Pons (tissue), 1 donor: ENCODE results near the gene DMBT1.
A peak's percentile ranks its signal among the peaks of the same experiment; 100 is the strongest.

Source experiments
- DNase-seq: peaks from one replicate; pipeline ENCODE4 v3.0.0-alpha.2; 2016; ENCODE audit warnings: low spot score

Gene DMBT1

GRCh38 chr10:122560279-122560804 is at the start of gene DMBT1:
DMBT1 (plus strand) TSS chr10:122560754; CDS start chr10:122560771, 17 bp downstream.
- DNase-seq, result no peak

GRCh38 chr10:122513053-122513452 is 47.5 kb upstream of the DMBT1 start:
- no peak for DNase-seq

GRCh38 chr10:122514045-122514840 is 46.3 kb upstream of the DMBT1 start:
- no peak for DNase-seq

GRCh38 chr10:122515022-122515424 is 45.5 kb upstream of the DMBT1 start:
- peak; percentile 64 for DNase-seq

- no peak for DNase-seq
Observed at GRCh38 chr10:122515588-122516231, 44.8 kb upstream of the DMBT1 start.

- DNase-seq, result no peak
Observed at GRCh38 chr10:122516734-122517133, 43.8 kb upstream of the DMBT1 start.

GRCh38 chr10:122519144-122519543 is 41.4 kb upstream of the DMBT1 start:
- DNase-seq, result no peak

- DNase-seq, result no peak
Observed at GRCh38 chr10:122519873-122520272, 40.7 kb upstream of the DMBT1 start.

- no peak for DNase-seq
Observed at GRCh38 chr10:122521011-122521410, 39.5 kb upstream of the DMBT1 start.

- DNase-seq, result no peak
Observed at GRCh38 chr10:122524811-122525210, 35.7 kb upstream of the DMBT1 start.

GRCh38 chr10:122525788-122526187 is 34.8 kb upstream of the DMBT1 start:
- no peak for DNase-seq

- no peak for DNase-seq
Observed at GRCh38 chr10:122526892-122527291, 33.7 kb upstream of the DMBT1 start.

- no peak for DNase-seq
Observed at GRCh38 chr10:122530177-122530576, 30.4 kb upstream of the DMBT1 start.

- no peak for DNase-seq
Observed at GRCh38 chr10:122531261-122531660, 29.3 kb upstream of the DMBT1 start.

GRCh38 chr10:122531939-122532338 is 28.6 kb upstream of the DMBT1 start:
- DNase-seq, result no peak

- no peak for DNase-seq
Observed at GRCh38 chr10:122532601-122533296, 27.8 kb upstream of the DMBT1 start.

- no peak for DNase-seq
Observed at GRCh38 chr10:122537545-122537944, 23.0 kb upstream of the DMBT1 start.

GRCh38 chr10:122541541-122542002 is 19.0 kb upstream of the DMBT1 start:
- no peak for DNase-seq

GRCh38 chr10:122543676-122544445 is 16.7 kb upstream of the DMBT1 start:
- DNase-seq, result no peak

- no peak for DNase-seq
Observed at GRCh38 chr10:122544493-122544892, 16.1 kb upstream of the DMBT1 start.

GRCh38 chr10:122546242-122546641 is 14.3 kb upstream of the DMBT1 start:
- DNase-seq, result no peak
